Panc1 (cell line): ENCODE results near the gene DMBT1. TPM values are rescaled to one million over a fixed set of nuclear protein-coding genes. Genes with fewer than 3 reads are reported as not detected.

ENCODE experiments used
- ATAC-seq: fragments of 200-7000 bp; cut with Tn5 transposase; 2 replicates; pipeline ENCODE4 v1.9.1; 2020; ENCODE audit warnings: mild to moderate bottlenecking, moderate library complexity
- BruUV-seq: library from RNA; stranded (reverse); fragments of 400-500 nt; replicated peaks from 2 replicates; lab custom pipeline; 2021; lab: Mats Ljungman, UMichigan
- CTCF ChIA-PET: fragments of 300-600 bp; sonication (Branson Sonifier 250); formaldehyde crosslinking; loops from one replicate; lab custom pipeline; 2022; ENCODE audit warnings: antibody characterized with exemption; lab: Charles Lee
- POLR2A ChIA-PET: fragments of 300-600 bp; sonication (Branson Sonifier 250); formaldehyde crosslinking; loops from one replicate; lab custom pipeline; 2022; ENCODE audit warnings: antibody characterized with exemption; lab: Charles Lee
- DNase-seq: peaks from one replicate; pipeline ENCODE4 v3.0.0-alpha.2; 2010; ENCODE audit warnings: low read depth, low spot score
- H3K27ac ChIP-seq: 2 replicates; pipeline ENCODE4 v1.5.1; 2011; ENCODE audit warnings: mild to moderate bottlenecking, low read length, inconsistent platforms
- H3K27me3 ChIP-seq: fragments of 200-500 bp; sonication (Bioruptor generic); 2 replicates; pipeline ENCODE4 v1.6.0; 2014; ENCODE audit warnings: low read length, inconsistent platforms; ENCODE audit not compliant: control insufficient read depth, insufficient read depth
- H3K36me3 ChIP-seq: fragments of 200-500 bp; sonication (Bioruptor generic); 2 replicates; pipeline ENCODE4 v1.5.1; 2014; ENCODE audit warnings: inconsistent platforms, mild to moderate bottlenecking, low read length, moderate library complexity; ENCODE audit not compliant: control insufficient read depth, insufficient read depth
- H3K4me1 ChIP-seq: 2 replicates; pipeline ENCODE4 v1.5.1; 2011; ENCODE audit warnings: inconsistent platforms, mild to moderate bottlenecking, low read length, moderate library complexity; ENCODE audit not compliant: control insufficient read depth, insufficient read depth
- H3K4me3 ChIP-seq, 2 experiments: 2 replicates each; pipeline ENCODE4 v1.5.1; 2011 to 2012; ENCODE audit warnings: low read depth in 2 of 2, low read length in 2 of 2, mild to moderate bottlenecking in 2 of 2, inconsistent platforms in 1 of 2, moderate library complexity in 1 of 2
- H3K9me3 ChIP-seq: fragments of 200-500 bp; sonication (Bioruptor generic); 2 replicates; pipeline ENCODE4 v1.5.1; 2014; ENCODE audit warnings: low read depth, mild to moderate bottlenecking, inconsistent platforms, low read length, moderate library complexity; ENCODE audit not compliant: control insufficient read depth, insufficient read depth
- CTCF ChIP-seq: fragments of 450-650 bp; IDR thresholded peaks from 2 replicates; pipeline ENCODE4 v1.5.1; 2017; ENCODE audit warnings: mild to moderate bottlenecking
- POLR2AphosphoS5 ChIP-seq: IDR thresholded peaks from 2 replicates; pipeline ENCODE4 v1.6.1; 2012; ENCODE audit warnings: mild to moderate bottlenecking, low read depth, low read length, moderate library complexity
- REST ChIP-seq, 2 experiments: IDR thresholded peaks; 2 replicates each; pipeline ENCODE4 v1.6.1; 2011 to 2012; ENCODE audit warnings: low read depth in 2 of 2, control low read depth in 1 of 2, low read length in 1 of 2, mild to moderate bottlenecking in 1 of 2, moderate library complexity in 1 of 2; ENCODE audit not compliant: insufficient read depth in 1 of 2
- SIN3A ChIP-seq: IDR thresholded peaks from 2 replicates; pipeline ENCODE4 v1.6.1; 2012; ENCODE audit warnings: low read depth, mild to moderate bottlenecking, low read length, moderate library complexity, borderline replicate concordance; ENCODE audit not compliant: insufficient read depth
- TCF7L2 ChIP-seq: IDR thresholded peaks from 2 replicates; pipeline ENCODE4 v1.6.1; 2011; ENCODE audit warnings: mild to moderate bottlenecking, low read depth, low read length, inconsistent platforms
- in situ Hi-C: cut with HindIII; loops from 2 replicates; pipeline ENCODE4 v1.10.0; 2016; ENCODE audit warnings: low sequenced_read_pairs, low pct_unique_long_range_greater_than_20kb
- intact Hi-C: fragments of 100-400 bp; cut with micrococcal nuclease; formaldehyde crosslinking; loops from one replicate; pipeline ENCODE4 v1.10.0; 2022; ENCODE audit not compliant: unreplicated experiment
- total RNA-seq: library from RNA; stranded (reverse); gene quantifications from one replicate; pipeline ENCODE4 v1.2.1, GENCODE V29; 2021; ENCODE audit not compliant: unreplicated experiment

DMBT1 gene
- total RNA-seq, 1 experiment from 2014 or later: 0.05 TPM

GRCh38 chr10:122530177-122530576 lies 30.4 kb upstream of the DMBT1 start:
- no peak for TF ChIP-seq SIN3A
- no peak for TF ChIP-seq CTCF
- TF ChIP-seq TCF7L2: no peak
- no peak for TF ChIP-seq POLR2AphosphoS5
- no peak for TF ChIP-seq REST (IDR thresholded peaks at IDR 0.05; ENCODE audit: insufficient read depth in 1 of 2, low read depth in 2 of 2, low read length in 1 of 2)
- Histone ChIP-seq H3K27me3 (peaks cover 16% of the 10 kb centered on the region), H3K9me3 (no peaks in the 10 kb centered on the region), H3K4me1 (no peaks in the 10 kb centered on the region), H3K27ac (no peak overlapping the region), H3K36me3 (no peaks in the 10 kb centered on the region), H3K4me3 (no peak overlapping the region)
- ChIA-PET POLR2A (no interaction called here), CTCF (no interaction called here)
- DNase-seq (no peak), ATAC-seq (no peak)
- no TSS peak for BruUV-seq
- in situ Hi-C loops: no loop called here
- intact Hi-C loops: no loop called here

- intact Hi-C loops (no loop called here), in situ Hi-C loops (no loop called here)
- CTCF ChIA-PET: no interaction called here
- BruUV-seq: no TSS peak
- H3K4me1 ChIP-seq: no peaks in the 10 kb centered on the region
- H3K27ac ChIP-seq: no peak overlapping the region
- H3K27me3 ChIP-seq: peaks cover 16% of the 10 kb centered on the region
- no peak overlapping the region for H3K4me3 ChIP-seq
- DNase-seq (no peak), ATAC-seq (no peak)
- TF ChIP-seq CTCF (no peak), SIN3A (no peak), TCF7L2 (no peak), POLR2AphosphoS5 (no peak), REST (IDR thresholded peaks at IDR 0.05; ENCODE audit: insufficient read depth in 1 of 2, low read depth in 2 of 2, low read length in 1 of 2) (no peak)
- no peaks in the 10 kb centered on the region for H3K36me3 ChIP-seq
- POLR2A ChIA-PET: no interaction called here
- H3K9me3 ChIP-seq: no peaks in the 10 kb centered on the region
These were observed 29.3 kb upstream of the DMBT1 start for GRCh38 chr10:122531261-122531660.
